Measurements from ENCODE around the gene FAM209B. TPM values are rescaled to one million over a fixed set of nuclear protein-coding genes. Genes with fewer than 3 reads are reported as not detected.

FAM209B gene
- total RNA-seq, 1 experiment from 2014 or later: 0.92 TPM

GRCh38 chr20:56570832-56571231 is 37.8 kb downstream of the FAM209B start:
- Histone ChIP-seq H3K14ac (ENCODE audit: insufficient read depth, low read length) (no peak overlapping the region), H4K91ac (ENCODE audit: insufficient read length, low read depth, low read length) (no peak overlapping the region), H3K9ac (ENCODE audit: extremely low read depth, insufficient read length, low read length) (no peak overlapping the region), H4K8ac (replicated peaks; ENCODE audit: insufficient read length, low read depth, low read length) (no peak overlapping the region), H3K9me3 (ENCODE audit: control insufficient read depth, low read depth, low read length) (no peaks in the 10 kb centered on the region), H2AK5ac (ENCODE audit: insufficient read length, low read length) (no peak overlapping the region), H2AFZ (ENCODE audit: low read length) (no peak overlapping the region), H3K23me2 (ENCODE audit: insufficient read length, low read depth, low read length, poor library complexity, severe bottlenecking) (no peaks in the 10 kb centered on the region), H3T11ph (ENCODE audit: low read length) (no peak overlapping the region), H2BK120ac (ENCODE audit: low read depth, low read length, poor library complexity, severe bottlenecking) (no peak overlapping the region), H3K56ac (ENCODE audit: insufficient read length, low read depth, low read length) (no peak overlapping the region), H3K79me1 (ENCODE audit: insufficient read depth, low read depth, low read length, poor library complexity, severe bottlenecking) (no peaks in the 10 kb centered on the region), H3K79me2 (ENCODE audit: insufficient read depth, low read length) (no peaks in the 10 kb centered on the region), H3K4me1 (ENCODE audit: insufficient read depth, low read length) (no peaks in the 10 kb centered on the region), H3K18ac (ENCODE audit: insufficient read length, low read depth, low read length) (no peak overlapping the region), H4K5ac (ENCODE audit: insufficient read length, low read depth, low read length) (no peak overlapping the region), H3K4me2 (ENCODE audit: insufficient read depth, insufficient read length, low read length) (no peak overlapping the region), H2BK12ac (ENCODE audit: insufficient read length, low read depth, low read length) (no peak overlapping the region), H3K23ac (ENCODE audit: insufficient read length, low read depth, low read length) (no peak overlapping the region), H2BK20ac (ENCODE audit: low read depth, low read length, poor library complexity, severe bottlenecking) (no peak overlapping the region), H3K4ac (ENCODE audit: low read depth, low read length) (no peak overlapping the region), H3K27ac (ENCODE audit: insufficient read length, low read depth, low read length) (no peak overlapping the region), H2BK5ac (ENCODE audit: insufficient read length, low read length) (no peak overlapping the region), H2BK15ac (ENCODE audit: low read depth, low read length) (no peak overlapping the region), H3K27me3 (ENCODE audit: insufficient read depth, low read length) (no peaks in the 10 kb centered on the region), H4K20me1 (ENCODE audit: control insufficient read depth, insufficient read depth, insufficient read length) (no peaks in the 10 kb centered on the region)
- peaks cover 2% of the 10 kb centered on the region; the same call in 1 of the 2 replicates for H3K27me3 Mint-ChIP-seq (ENCODE audit: low read depth)
- no peak for DNase-seq
- WGBS (ENCODE audit: extremely low coverage, insufficient read length, low lambda C conversion rate): no CpG with 5 or more reads among the region's 2 CpGs
- H3K4me3 Mint-ChIP-seq: no peak overlapping the region
- H3K4me1 Mint-ChIP-seq: peaks cover 14 to 16% of the 10 kb centered on the region in 2 experiments
- TF ChIP-seq CTCF (conservative IDR thresholded peaks at IDR 0.05): no peak
- H3K36me3 Mint-ChIP-seq (ENCODE audit: insufficient read depth in 1 of 3, low read depth in 3 of 3): no peaks in the 10 kb centered on the region
- H3K9me3 Mint-ChIP-seq: peaks cover 0 to 3% of the 10 kb centered on the region in 2 experiments; a peak in 2 of 5 replicates
- no peak overlapping the region for H3K27ac Mint-ChIP-seq
